Mammary epithelial cell (primary cell): Measurements from ENCODE around the gene SPAAR.

Experiments used
- CTCF ChIP-seq, 2 donors: IDR thresholded peaks in 1 of 2; conservative IDR thresholded peaks in 1 of 2; 2 replicates each; pipeline ENCODE4 v1.5.1; 2011 to 2012; ENCODE audit warnings: inconsistent platforms in 2 of 2, low read length in 2 of 2, mild to moderate bottlenecking in 2 of 2, control low read depth in 1 of 2, low read depth in 1 of 2; ENCODE audit not compliant: insufficient read depth in 1 of 2; ENCODE audit errors: extremely low read depth in 1 of 2
- EZH2 ChIP-seq: IDR thresholded peaks from 2 replicates; pipeline ENCODE4 v1.6.1; 2012; ENCODE audit warnings: low read length, inconsistent platforms, borderline replicate concordance

GRCh38 chr9:35920051-35920620 lies 10.8 kb downstream of the SPAAR start:
- TF ChIP-seq CTCF (conservative IDR thresholded peaks at IDR 0.05 in 1 of 2, IDR thresholded peaks at IDR 0.05 in 1 of 2; ENCODE audit: extremely low read depth in 1 of 2, insufficient read depth in 1 of 2, low read depth in 1 of 2, low read length in 2 of 2) (no peak), EZH2 (no peak)
